GM18508 (cell line): Measurements from ENCODE around the gene CACNA1F.
"Not testable (repeated sequence)": the region's sequence is repeated elsewhere in the genome, so short reads cannot be mapped to it uniquely, and the experiment has no call there.

Experiments
- ATAC-seq: cut with Tn5 transposase; IDR thresholded peaks from one replicate; pipeline ENCODE4 v1.9.1; 2021; ENCODE audit warnings: moderate number of reproducible peaks; ENCODE audit not compliant: insufficient read depth, unreplicated experiment

CACNA1F gene

GRCh38 chrX:49178537-49178936 lies 54.6 kb downstream of the CACNA1F start:
- no peak for ATAC-seq

- ATAC-seq = no peak
These were observed 55.2 kb downstream of the CACNA1F start for GRCh38 chrX:49177873-49178480.

- ATAC-seq = no peak
These were observed 55.8 kb downstream of the CACNA1F start for GRCh38 chrX:49177338-49177833.

GRCh38 chrX:49176421-49177326 lies 56.5 kb downstream of the CACNA1F start:
- no peak for ATAC-seq

- ATAC-seq = no peak
These were observed 57.5 kb downstream of the CACNA1F start for GRCh38 chrX:49175435-49176274.

- no peak for ATAC-seq
These were observed 58.4 kb downstream of the CACNA1F start for GRCh38 chrX:49174723-49175122.

GRCh38 chrX:49173544-49173943 lies 59.6 kb downstream of the CACNA1F start:
- not testable (repeated sequence) for ATAC-seq

GRCh38 chrX:49172280-49172780 lies 60.8 kb downstream of the CACNA1F start:
- ATAC-seq = no peak

GRCh38 chrX:49171752-49172279 lies 61.3 kb downstream of the CACNA1F start, which contains the start of gene PLP2:
PLP2 (plus strand) TSS chrX:49171898; CDS start chrX:49172001, 103 bp downstream.
- ATAC-seq = no peak

GRCh38 chrX:49167740-49168108 lies 65.4 kb downstream of the CACNA1F start:
- ATAC-seq = no peak

- ATAC-seq = no peak
These were observed 66.0 kb downstream of the CACNA1F start for GRCh38 chrX:49166914-49167739.

GRCh38 chrX:49165901-49166881 lies 66.9 kb downstream of the CACNA1F start:
- ATAC-seq = no peak

- no peak for ATAC-seq
These were observed 68.4 kb downstream of the CACNA1F start for GRCh38 chrX:49164589-49165360.

GRCh38 chrX:49163555-49164419 lies 69.4 kb downstream of the CACNA1F start:
- ATAC-seq = no peak

- ATAC-seq = no peak
These were observed 70.5 kb downstream of the CACNA1F start, which contains the start of gene MAGIX for GRCh38 chrX:49162620-49163019. MAGIX (plus strand) TSS chrX:49162758; CDS start chrX:49162890, 132 bp downstream.

GRCh38 chrX:49161632-49162031 lies 71.5 kb downstream of the CACNA1F start:
- ATAC-seq = no peak
